ENCODE data around the gene PTPRN2.

Gene PTPRN2

GRCh38 chr7:157745721-157746709, 841.6 kb downstream of the PTPRN2 start:
- TF ChIP-seq CTCF (IDR thresholded peaks at IDR 0.05; ENCODE audit: borderline replicate concordance, insufficient read depth, low read depth, low read length), result no peak
- H3K4me3 ChIP-seq (ENCODE audit: low read depth, low read length), result no peak overlapping the region

- TF ChIP-seq CTCF (IDR thresholded peaks at IDR 0.05; ENCODE audit: borderline replicate concordance, insufficient read depth, low read depth, low read length), result no peak
- no peak overlapping the region for H3K4me3 ChIP-seq (ENCODE audit: low read depth, low read length)
These were observed 842.6 kb downstream of the PTPRN2 start for GRCh38 chr7:157744786-157745601.

GRCh38 chr7:157743781-157744525, 843.7 kb downstream of the PTPRN2 start:
- TF ChIP-seq CTCF (IDR thresholded peaks at IDR 0.05; ENCODE audit: borderline replicate concordance, insufficient read depth, low read depth, low read length), result no peak
- H3K4me3 ChIP-seq (ENCODE audit: low read depth, low read length), result no peak overlapping the region

- no peak for TF ChIP-seq CTCF (IDR thresholded peaks at IDR 0.05; ENCODE audit: borderline replicate concordance, insufficient read depth, low read depth, low read length)
- H3K4me3 ChIP-seq (ENCODE audit: low read depth, low read length), result no peak overlapping the region
These were observed 847.3 kb downstream of the PTPRN2 start for GRCh38 chr7:157740251-157740798.

GRCh38 chr7:157739650-157740049, 848.0 kb downstream of the PTPRN2 start:
- TF ChIP-seq CTCF (IDR thresholded peaks at IDR 0.05; ENCODE audit: borderline replicate concordance, insufficient read depth, low read depth, low read length), result no peak
- H3K4me3 ChIP-seq (ENCODE audit: low read depth, low read length), result no peak overlapping the region

DNA sequence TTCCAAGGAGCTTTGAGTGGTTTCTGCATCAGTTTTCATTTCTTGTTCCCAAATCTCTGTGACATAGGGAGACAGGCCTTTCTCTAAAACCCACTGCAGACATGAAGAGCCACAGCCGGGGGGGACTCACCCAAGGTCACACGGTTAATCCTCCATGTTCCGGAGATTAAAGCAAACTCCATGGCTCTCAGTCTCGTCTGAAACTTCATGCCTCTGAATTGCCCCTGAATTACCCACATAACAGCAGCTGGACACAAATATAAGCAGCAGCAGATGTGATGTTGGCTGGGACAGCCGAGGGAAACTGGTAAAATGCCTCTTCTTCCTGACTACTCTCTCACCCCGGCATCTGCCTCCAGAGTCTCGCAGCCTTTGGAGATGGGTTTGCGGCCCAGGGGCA, 848.6 kb downstream of the PTPRN2 start:
- no peak for TF ChIP-seq CTCF (IDR thresholded peaks at IDR 0.05; ENCODE audit: borderline replicate concordance, insufficient read depth, low read depth, low read length)
- H3K4me3 ChIP-seq (ENCODE audit: low read depth, low read length), result no peak overlapping the region
